ENCODE measurements around the gene SARS1.

Gene SARS1

DNA sequence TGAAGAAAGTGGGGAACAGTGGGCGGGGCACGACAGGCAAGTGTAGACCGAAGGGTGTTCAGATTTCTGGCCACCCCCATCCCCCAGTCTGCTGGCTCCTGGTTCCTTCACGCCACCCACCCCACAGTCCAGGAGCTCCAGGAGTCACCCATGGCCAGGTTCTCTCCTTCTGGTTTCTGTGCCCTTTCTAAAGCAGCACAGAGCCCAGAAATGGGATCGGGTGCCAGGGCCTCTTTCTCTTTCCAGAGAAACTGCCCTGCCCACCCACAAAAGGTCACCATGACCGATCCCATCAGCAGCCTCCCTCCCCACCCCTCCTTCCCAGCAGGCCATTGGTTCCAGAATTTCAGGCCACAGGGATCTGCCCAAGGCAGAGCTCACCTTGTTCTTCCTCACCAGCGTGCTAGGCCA is 32.4 kb downstream of the SARS1 start:
- Histone ChIP-seq H3K9ac (ENCODE audit: low read depth, low read length) (no peak overlapping the region), H3K36me3 (ENCODE audit: insufficient read depth, low read length) (no peaks in the 10 kb centered on the region; the same call in 1 of the 2 replicates), H3K4me1 (ENCODE audit: insufficient read depth, low read length) (peaks cover 13% of the 10 kb centered on the region), H3K9me3 (ENCODE audit: control insufficient read depth, insufficient read depth, low read length) (no peaks in the 10 kb centered on the region)

DNA sequence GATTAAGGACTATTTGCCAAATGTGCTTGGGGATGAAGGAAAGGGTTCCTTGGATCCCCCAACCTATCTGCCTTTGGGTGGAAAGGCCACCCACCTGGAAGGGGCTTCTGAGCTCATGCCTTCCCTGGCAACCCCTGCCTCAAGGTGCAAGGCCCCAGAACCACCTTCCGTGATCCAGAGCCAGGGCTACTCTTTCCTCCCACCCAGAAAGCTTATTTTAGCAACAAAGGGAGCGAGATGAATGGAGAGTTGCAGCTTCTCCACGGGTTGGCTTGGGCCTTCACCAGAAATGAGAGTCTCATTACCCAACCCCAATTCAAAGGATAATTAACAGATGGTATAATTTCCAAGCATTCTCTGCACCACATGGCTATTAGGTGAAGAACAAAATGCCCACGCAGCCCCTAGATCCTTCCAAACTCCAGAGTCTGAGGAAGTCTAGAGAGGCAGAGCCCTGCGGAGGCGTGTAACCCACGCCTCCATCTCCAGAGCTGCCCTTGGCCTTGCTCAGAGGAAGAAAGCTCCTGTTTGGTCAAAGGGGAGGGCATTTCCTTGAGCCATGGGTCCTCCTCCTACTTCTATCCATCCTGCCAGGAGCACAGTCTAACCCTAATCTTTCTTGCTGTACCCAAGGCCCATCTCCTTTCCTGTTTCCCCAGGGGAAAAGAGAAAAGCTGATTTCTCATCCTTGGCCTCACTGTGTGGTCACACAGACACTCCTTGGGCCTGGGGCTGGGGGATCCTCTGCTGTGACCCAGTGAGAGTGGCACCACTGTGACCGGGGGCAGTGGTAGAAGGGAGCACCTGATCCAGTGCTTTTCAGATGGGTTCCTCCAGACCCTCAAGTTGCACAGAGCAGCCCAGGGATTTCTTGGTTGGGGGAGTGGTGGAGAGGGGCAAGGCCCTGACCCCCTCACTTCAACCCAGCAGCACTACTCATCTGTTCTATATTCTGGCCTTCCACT is 34.0 kb downstream of the SARS1 start:
- H3K9me3 ChIP-seq (ENCODE audit: control insufficient read depth, insufficient read depth, low read length), result no peaks in the 10 kb centered on the region
- no peak overlapping the region for H3K9ac ChIP-seq (ENCODE audit: low read depth, low read length)
- H3K4me1 ChIP-seq (ENCODE audit: insufficient read depth, low read length), result no peaks in the 10 kb centered on the region; the same call in 1 of the 2 replicates
- no peaks in the 10 kb centered on the region; the same call in 1 of the 2 replicates for H3K36me3 ChIP-seq (ENCODE audit: insufficient read depth, low read length)

DNA sequence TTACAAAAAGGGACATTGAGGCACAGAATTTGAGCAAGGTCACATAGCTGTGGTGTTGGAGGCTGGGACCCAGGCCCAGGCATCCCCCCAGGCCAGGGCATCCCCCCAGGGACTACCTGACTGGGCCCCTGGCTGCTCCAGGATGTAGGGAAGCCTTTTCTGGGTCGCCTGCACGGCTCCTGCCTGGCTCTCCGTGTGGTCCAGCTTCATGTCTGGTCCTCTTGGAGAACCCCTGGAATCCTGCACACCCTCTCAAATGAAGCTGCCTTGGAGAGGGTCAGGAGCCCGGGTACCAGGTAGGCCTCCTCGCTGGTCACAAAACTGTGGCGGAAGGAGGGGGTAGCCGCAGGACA is 34.7 kb downstream of the SARS1 start:
- Histone ChIP-seq H3K36me3 (ENCODE audit: insufficient read depth, low read length) (no peaks in the 10 kb centered on the region; the same call in 1 of the 2 replicates), H3K9ac (ENCODE audit: low read depth, low read length) (no peak overlapping the region), H3K9me3 (ENCODE audit: control insufficient read depth, insufficient read depth, low read length) (no peaks in the 10 kb centered on the region), H3K4me1 (ENCODE audit: insufficient read depth, low read length) (peaks cover 2% of the 10 kb centered on the region; the same call in 1 of the 2 replicates)

DNA sequence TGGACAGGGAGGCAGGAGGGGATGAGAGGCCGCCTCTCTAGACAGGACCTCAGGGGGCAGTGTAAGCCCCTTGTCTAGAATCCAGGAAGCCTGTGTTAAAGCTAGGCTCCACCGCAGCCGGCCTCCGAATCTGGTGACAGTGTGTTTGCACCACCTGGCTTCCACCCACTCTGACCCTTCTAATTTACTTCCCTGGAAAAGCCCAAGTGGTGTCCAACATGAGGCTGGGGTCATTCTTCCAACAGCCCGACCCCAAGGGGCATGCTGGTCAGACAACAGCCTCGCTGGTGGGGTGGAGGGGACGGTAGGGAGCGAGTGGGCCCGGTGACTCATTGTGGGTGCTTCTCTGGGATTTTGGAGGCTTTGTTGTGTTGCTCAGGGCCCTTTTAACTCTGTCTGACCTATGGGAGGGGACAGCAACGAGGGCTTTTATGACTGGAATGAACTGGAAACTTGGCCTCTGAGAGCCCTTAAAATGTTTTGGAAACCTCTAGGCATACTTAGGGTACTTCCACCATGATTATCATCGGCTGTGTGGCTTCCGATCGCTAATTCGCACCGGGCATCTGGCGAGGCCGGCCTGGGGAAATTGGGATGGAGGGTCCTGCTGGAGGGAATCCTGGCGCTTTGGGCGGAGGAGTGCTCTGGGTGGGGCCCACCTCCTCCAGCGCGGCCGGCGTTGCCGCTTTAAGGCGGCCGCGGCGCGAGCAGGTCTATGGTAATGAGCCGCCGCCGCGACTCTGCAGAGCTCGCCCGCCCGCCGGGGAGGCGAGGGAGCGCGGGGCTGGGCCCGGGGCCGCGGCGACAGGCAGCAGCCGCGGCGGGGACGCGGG is 35.3 kb downstream of the SARS1 start, which contains the start of gene CELSR2:
Gene CELSR2 (plus strand): TSS at position 743 of the 833 bp plus-strand sequence. CDS start 541 bp downstream, outside the sequence.
- Histone ChIP-seq H3K9me3 (ENCODE audit: control insufficient read depth, insufficient read depth, low read length) (no peaks in the 10 kb centered on the region), H3K36me3 (ENCODE audit: insufficient read depth, low read length) (no peaks in the 10 kb centered on the region; the same call in 1 of the 2 replicates), H3K9ac (ENCODE audit: low read depth, low read length) (peak within 1 kb of the TSS; percentile 56)

DNA sequence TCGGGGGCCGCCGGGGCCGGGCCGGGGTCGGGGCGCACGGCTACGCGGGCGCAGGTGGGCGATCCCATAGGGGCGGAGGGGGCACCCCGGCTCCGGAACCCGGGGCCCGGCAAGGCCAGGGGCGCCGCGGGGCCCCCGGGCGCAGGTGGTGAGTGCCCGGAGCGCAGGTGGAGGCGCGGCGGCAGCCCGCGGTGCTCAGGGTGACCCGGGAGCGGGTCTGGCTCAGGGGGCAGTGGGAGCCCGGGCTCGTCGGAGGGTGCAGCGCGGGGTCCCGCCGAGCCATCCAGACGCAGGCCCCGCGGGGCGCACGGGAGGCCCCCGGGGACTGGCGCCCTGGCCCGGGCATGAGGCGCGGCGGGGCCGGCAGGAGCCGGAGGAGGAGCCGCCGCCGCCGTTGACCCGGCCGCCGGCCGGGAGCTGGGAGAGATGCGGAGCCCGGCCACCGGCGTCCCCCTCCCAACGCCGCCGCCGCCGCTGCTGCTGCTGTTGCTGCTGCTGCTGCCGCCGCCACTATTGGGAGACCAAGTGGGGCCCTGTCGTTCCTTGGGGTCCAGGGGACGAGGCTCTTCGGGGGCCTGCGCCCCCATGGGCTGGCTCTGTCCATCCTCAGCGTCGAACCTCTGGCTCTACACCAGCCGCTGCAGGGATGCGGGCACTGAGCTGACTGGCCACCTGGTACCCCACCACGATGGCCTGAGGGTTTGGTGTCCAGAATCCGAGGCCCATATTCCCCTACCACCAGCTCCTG is 36.1 kb downstream of the SARS1 start:
- H3K4me1 ChIP-seq (ENCODE audit: insufficient read depth, low read length), result peaks cover 16% of the 10 kb centered on the region; the same call in 1 of the 2 replicates
- H3K9me3 ChIP-seq (ENCODE audit: control insufficient read depth, insufficient read depth, low read length), result no peaks in the 10 kb centered on the region
- H3K9ac ChIP-seq (ENCODE audit: low read depth, low read length), result peak overlapping the region; percentile 56; the same call in 1 of the 2 replicates
- no peaks in the 10 kb centered on the region; the same call in 1 of the 2 replicates for H3K36me3 ChIP-seq (ENCODE audit: insufficient read depth, low read length)

More for the DNA sequence above, 35.3 kb downstream of the SARS1 start, which contains the start of gene CELSR2:
- H3K4me1 ChIP-seq (ENCODE audit: insufficient read depth, low read length), result peaks cover 7% of the 10 kb centered on the region; the same call in 1 of the 2 replicates

- Histone ChIP-seq H3K4me1 (ENCODE audit: insufficient read depth, low read length) (peaks cover 24% of the 10 kb centered on the region; the same call in 1 of the 2 replicates), H3K9ac (ENCODE audit: low read depth, low read length) (peak overlapping the region; percentile 56; the same call in 1 of the 2 replicates), H3K36me3 (ENCODE audit: insufficient read depth, low read length) (no peaks in the 10 kb centered on the region; the same call in 1 of the 2 replicates), H3K9me3 (ENCODE audit: control insufficient read depth, insufficient read depth, low read length) (no peaks in the 10 kb centered on the region)
Observed at GRCh38 chr1:109250454-109251276, 36.9 kb downstream of the SARS1 start.

DNA sequence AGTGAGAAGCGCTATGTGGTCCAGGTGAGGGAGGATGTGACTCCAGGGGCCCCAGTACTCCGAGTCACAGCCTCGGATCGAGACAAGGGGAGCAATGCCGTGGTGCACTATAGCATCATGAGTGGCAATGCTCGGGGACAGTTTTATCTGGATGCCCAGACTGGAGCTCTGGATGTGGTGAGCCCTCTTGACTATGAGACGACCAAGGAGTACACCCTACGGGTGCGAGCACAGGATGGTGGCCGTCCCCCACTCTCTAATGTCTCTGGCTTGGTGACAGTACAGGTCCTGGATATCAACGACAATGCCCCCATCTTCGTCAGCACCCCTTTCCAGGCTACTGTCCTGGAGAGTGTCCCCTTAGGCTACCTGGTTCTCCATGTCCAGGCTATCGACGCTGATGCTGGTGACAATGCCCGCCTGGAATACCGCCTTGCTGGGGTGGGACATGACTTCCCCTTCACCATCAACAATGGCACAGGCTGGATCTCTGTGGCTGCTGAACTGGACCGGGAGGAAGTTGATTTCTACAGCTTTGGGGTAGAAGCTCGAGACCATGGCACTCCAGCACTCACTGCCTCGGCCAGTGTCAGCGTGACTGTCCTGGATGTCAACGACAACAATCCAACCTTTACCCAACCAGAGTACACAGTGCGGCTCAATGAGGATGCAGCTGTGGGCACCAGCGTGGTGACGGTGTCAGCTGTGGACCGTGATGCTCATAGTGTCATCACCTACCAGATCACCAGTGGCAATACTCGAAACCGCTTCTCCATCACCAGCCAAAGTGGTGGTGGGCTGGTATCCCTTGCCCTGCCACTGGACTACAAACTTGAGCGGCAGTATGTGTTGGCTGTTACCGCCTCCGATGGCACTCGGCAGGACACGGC is 37.8 kb downstream of the SARS1 start:
- Histone ChIP-seq H3K36me3 (ENCODE audit: insufficient read depth, low read length) (no peaks in the 10 kb centered on the region; the same call in 1 of the 2 replicates), H3K4me1 (ENCODE audit: insufficient read depth, low read length) (peaks cover 24% of the 10 kb centered on the region; the same call in 1 of the 2 replicates), H3K9ac (ENCODE audit: low read depth, low read length) (no peak overlapping the region), H3K9me3 (ENCODE audit: control insufficient read depth, insufficient read depth, low read length) (no peaks in the 10 kb centered on the region)

DNA sequence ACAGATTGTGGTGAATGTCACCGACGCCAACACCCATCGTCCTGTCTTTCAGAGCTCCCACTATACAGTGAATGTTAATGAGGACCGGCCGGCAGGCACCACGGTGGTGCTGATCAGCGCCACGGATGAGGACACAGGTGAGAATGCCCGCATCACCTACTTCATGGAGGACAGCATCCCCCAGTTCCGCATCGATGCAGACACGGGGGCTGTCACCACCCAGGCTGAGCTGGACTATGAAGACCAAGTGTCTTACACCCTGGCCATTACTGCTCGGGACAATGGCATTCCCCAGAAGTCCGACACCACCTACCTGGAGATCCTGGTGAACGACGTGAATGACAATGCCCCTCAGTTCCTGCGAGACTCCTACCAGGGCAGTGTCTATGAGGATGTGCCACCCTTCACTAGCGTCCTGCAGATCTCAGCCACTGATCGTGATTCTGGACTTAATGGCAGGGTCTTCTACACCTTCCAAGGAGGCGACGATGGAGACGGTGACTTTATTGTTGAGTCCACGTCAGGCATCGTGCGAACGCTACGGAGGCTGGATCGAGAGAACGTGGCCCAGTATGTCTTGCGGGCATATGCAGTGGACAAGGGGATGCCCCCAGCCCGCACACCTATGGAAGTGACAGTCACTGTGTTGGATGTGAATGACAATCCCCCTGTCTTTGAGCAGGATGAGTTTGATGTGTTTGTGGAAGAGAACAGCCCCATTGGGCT is 38.6 kb downstream of the SARS1 start:
- peaks cover 24% of the 10 kb centered on the region; the same call in 1 of the 2 replicates for H3K4me1 ChIP-seq (ENCODE audit: insufficient read depth, low read length)
- H3K9ac ChIP-seq (ENCODE audit: low read depth, low read length), result no peak overlapping the region
- H3K9me3 ChIP-seq (ENCODE audit: control insufficient read depth, insufficient read depth, low read length), result no peaks in the 10 kb centered on the region
- no peaks in the 10 kb centered on the region; the same call in 1 of the 2 replicates for H3K36me3 ChIP-seq (ENCODE audit: insufficient read depth, low read length)

DNA sequence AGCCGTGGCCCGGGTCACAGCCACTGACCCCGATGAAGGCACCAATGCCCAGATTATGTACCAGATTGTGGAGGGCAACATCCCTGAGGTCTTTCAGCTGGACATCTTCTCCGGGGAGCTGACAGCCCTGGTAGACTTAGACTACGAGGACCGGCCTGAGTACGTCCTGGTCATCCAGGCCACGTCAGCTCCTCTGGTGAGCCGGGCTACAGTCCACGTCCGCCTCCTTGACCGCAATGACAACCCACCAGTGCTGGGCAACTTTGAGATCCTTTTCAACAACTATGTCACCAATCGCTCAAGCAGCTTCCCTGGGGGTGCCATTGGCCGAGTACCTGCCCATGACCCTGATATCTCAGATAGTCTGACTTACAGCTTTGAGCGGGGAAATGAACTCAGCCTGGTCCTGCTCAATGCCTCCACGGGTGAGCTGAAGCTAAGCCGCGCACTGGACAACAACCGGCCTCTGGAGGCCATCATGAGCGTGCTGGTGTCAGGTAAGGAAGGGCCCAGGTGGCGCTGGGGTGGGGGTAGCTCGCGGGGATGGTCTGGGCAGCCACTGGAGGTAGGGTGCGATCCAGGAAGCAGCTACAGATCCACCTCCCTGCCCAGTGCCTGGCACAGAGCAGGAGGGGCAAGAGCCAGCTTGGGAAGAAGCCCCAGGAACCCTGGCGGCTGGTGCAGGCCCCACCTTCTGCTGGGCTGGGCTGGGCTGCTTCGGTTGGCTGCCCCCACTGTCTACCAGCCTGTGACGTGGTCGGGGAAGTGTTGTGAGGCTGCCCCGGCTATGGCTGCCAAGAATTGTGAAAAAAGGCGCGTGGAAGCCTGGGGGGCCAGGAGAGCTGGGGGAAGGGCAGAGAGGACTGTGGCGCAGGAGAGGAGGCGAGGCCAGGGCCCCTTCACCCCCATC is 39.4 kb downstream of the SARS1 start:
- H3K36me3 ChIP-seq (ENCODE audit: insufficient read depth, low read length), result no peaks in the 10 kb centered on the region; the same call in 1 of the 2 replicates
- H3K9ac ChIP-seq (ENCODE audit: low read depth, low read length), result no peak overlapping the region
- H3K4me1 ChIP-seq (ENCODE audit: insufficient read depth, low read length), result peaks cover 24% of the 10 kb centered on the region; the same call in 1 of the 2 replicates
- H3K9me3 ChIP-seq (ENCODE audit: control insufficient read depth, insufficient read depth, low read length), result no peaks in the 10 kb centered on the region

- H3K4me1 ChIP-seq (ENCODE audit: insufficient read depth, low read length), result peaks cover 24% of the 10 kb centered on the region
- H3K9me3 ChIP-seq (ENCODE audit: control insufficient read depth, insufficient read depth, low read length), result no peaks in the 10 kb centered on the region
- H3K36me3 ChIP-seq (ENCODE audit: insufficient read depth, low read length), result no peaks in the 10 kb centered on the region; the same call in 1 of the 2 replicates
- H3K9ac ChIP-seq (ENCODE audit: low read depth, low read length), result no peak overlapping the region
Observed at GRCh38 chr1:109253803-109254620, 40.3 kb downstream of the SARS1 start.

All from ES-I3 (cell line).